Measurements from ENCODE around the gene MAK. TPM values are rescaled to one million over a fixed set of nuclear protein-coding genes. Genes with fewer than 3 reads are reported as not detected.

Gene MAK
- total RNA-seq, 4 donors from 2014 or later, result 0.33 to 0.34 TPM; not detected in 2

DNA sequence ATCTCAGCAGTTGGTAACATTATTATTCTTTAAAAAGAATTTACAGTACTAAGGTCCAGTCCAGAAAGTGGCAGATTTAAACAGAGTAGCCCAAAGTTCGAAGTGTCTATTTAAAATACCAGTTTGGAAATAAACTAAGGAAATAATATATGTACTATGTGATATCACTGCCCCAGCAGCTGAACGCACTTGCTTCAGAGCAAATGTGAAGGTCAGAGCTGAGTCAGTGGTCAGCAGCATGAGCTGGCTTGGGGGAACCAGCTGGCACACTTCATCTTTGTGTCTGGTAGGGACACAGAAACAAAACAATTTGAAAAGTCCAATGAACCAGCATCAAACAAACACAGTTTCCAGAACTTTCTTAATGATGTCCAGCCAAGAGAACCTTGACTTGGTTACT lies 75.3 kb downstream of the MAK start:
- TF ChIP-seq, protein P1, sequence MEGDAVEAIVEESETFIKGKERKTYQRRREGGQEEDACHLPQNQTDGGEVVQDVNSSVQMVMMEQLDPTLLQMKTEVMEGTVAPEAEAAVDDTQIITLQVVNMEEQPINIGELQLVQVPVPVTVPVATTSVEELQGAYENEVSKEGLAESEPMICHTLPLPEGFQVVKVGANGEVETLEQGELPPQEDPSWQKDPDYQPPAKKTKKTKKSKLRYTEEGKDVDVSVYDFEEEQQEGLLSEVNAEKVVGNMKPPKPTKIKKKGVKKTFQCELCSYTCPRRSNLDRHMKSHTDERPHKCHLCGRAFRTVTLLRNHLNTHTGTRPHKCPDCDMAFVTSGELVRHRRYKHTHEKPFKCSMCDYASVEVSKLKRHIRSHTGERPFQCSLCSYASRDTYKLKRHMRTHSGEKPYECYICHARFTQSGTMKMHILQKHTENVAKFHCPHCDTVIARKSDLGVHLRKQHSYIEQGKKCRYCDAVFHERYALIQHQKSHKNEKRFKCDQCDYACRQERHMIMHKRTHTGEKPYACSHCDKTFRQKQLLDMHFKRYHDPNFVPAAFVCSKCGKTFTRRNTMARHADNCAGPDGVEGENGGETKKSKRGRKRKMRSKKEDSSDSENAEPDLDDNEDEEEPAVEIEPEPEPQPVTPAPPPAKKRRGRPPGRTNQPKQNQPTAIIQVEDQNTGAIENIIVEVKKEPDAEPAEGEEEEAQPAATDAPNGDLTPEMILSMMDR (IDR thresholded peaks at IDR 0.05; ENCODE audit: low read depth), result no peak

DNA sequence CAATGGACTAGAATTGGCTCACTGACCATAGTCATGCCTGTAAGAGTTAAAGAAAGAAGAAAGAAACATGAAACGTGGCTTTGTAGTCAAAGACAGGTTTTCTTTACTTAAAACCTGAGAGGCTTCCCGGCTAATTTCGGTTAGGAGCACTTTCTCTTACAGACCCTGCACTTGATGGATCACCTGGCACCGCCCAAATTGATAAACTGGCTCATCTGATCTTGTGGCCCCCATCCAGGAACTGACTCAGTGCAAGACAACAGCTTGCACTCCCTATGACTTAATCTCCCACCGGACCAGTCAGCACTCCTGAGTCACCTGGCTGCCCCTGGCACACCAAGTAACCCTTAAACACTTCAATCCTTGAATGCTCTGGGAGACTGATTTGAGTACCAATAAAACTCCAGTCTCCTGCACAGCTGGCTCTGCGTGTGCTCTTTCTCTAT lies 78.4 kb downstream of the MAK start:
- TF ChIP-seq, protein P1 (IDR thresholded peaks at IDR 0.05; ENCODE audit: low read depth), result no peak

DNA sequence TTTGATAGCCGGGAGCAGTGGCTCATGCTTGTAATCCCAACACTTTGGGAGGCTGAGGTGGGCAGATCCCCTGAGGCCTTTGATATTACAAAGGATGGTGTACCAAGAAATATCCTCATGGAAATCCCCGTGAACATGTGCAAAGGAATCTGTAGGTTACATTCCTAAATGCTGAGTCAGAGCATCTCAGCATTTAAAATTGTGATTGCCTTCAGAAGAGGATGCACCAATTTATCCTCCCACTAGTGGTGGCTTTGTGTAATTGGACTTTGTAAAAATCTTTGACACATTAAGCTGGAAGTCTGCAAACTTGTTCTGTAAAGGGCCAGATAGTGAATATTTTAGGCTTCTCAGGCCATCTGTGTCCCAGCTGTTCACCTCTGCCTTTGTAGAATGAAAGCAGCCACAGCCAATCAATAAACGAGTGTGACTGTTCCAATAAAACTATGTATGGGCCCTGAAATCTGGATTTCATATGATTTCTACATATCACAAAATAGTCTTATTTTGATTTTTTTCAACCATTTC lies 79.0 kb downstream of the MAK start:
- TF ChIP-seq, protein P1 (IDR thresholded peaks at IDR 0.05; ENCODE audit: low read depth), result no peak

DNA sequence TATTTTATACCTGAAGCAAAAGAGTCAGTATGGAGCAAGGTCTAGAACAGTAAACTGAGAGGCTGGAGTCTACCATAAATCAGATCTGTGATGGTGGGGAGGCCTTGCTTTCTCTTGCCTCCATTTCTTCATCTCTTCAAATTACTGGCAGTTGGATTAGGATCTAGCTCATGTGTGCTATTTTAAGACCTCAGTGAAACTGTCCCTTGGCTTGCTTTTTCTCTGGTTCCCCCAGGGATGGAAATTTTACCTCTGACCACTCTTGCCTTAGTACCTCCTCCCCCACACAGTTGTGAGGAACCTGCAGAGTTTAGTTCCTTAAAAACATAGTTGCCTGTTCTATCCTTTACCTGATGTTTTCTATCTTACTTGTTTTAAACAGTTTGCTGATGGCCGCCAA lies 82.3 kb downstream of the MAK start:
- TF ChIP-seq, protein P1 (IDR thresholded peaks at IDR 0.05; ENCODE audit: low read depth), result no peak

DNA sequence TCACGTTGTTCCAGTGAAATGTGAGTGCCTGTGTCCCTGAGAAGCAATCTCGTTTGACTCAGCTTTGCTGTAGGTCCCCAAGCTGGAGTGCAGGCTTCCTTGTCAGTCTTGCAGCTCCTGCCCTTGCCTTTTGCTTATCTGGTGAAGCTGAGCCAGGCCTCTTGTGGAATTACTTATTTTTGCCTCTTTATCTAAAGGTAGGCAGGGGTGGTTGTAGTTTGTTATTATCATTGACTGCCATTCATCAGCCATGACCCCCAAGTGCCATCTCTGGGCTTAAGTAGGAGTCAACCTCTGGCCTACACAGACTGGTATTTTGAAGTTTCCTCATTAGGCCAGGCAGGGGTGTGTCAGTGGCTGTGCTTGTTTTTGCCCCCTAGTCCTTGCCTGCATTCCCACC lies 88.6 kb downstream of the MAK start:
- TF ChIP-seq, protein P1 (IDR thresholded peaks at IDR 0.05; ENCODE audit: low read depth), result no peak

DNA sequence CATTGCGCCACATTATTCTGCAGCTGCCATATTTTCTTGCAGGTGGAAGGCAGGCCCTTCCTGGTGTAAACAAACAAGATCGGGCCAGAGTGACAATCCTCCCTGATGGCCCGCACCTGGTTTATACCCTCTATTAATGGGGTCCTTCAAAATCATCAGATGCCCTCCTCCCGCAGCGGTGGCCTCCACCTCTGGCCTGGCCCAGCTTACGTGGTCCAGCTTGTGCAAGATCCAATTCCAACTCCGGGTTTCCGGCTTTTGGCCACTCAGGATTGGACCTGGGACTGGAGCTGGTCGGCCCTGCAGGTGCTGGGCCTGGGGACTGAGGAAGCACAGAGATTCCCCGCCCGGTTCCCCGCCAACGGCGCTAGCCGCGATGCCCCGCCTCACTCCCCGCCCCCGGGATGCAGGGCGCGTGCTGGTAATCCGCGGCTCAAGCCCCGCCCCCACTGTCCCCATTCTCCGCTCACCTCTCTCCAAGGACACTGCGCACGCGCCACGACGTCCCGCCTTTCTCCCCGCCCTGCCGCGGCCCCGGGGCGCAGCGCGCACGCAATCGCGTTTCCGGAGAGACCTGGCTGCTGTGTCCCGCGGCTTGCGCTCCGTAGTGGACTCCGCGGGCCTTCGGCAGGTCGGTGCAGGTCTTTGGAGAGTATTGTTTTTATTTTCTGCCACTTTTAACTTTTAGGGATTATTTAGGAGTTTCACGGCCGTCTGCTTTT lies 90.9 kb downstream of the MAK start, which contains the start of gene TMEM14B:
TMEM14B (plus strand) TSS at position 555 of the 722 bp plus-strand sequence. CDS start 1,441 bp downstream, outside the sequence.
- TF ChIP-seq, protein P1 (IDR thresholded peaks at IDR 0.05; ENCODE audit: low read depth), result no peak

DNA sequence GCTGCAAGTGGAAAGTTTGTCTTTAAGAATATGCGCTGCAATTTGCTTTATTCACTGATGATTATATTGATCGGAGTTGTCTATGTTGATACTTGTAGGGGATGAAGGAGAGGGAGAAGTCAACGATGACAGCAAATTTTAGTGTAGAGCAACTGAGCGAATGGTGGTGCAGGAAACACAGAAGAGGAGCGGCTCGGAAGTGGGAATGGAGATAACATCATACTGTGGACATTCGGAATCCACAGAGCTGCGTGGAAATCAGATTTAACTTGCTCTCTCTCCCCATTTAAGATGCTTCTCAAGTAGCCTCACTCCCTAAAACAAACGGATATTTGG lies 91.5 kb downstream of the MAK start:
- TF ChIP-seq, protein P1 (IDR thresholded peaks at IDR 0.05; ENCODE audit: low read depth), result no peak
